Measurements from ENCODE around the gene SP140.
A peak's percentile ranks its signal among the peaks of the same experiment; 100 is the strongest.

The SP140 gene

DNA sequence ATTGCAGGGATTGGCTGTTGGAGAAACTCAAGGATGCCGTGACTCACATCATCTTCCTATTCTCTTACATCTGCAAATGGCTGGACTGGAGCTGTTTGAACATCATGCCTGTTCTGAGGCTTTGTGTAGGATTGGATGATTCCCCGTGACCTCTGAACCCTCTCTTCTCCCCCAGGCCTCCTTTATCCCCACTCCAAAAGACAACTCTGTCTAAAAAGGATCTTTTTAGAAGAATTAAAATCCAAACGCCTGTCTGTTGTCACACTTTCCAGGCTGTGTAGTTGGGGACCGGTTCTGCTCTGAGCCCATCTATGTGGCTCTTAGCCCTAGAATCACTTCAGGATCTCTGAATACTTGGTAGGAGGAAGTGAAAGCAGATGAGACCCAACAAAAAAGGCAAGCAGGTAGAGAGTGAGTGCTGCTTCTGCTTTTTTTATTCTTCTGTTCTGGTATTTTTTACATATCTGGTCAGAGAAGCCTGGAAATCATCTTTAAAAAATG lies 565 bp downstream of the SP140 start:
- Histone ChIP-seq H3K4me3 (ENCODE audit: low read length) (no peak overlapping the region), H3K36me3 (ENCODE audit: control insufficient read depth, insufficient read depth, low read length) (no peaks in the 10 kb centered on the region), H3K9me3 (ENCODE audit: control insufficient read depth, insufficient read depth, low read length) (no peaks in the 10 kb centered on the region), H3K4me1 (ENCODE audit: control insufficient read depth, insufficient read depth, low read length) (no peaks in the 10 kb centered on the region), H3K27ac (ENCODE audit: low read length) (no peak overlapping the region), H3K27me3 (ENCODE audit: control insufficient read depth, insufficient read depth, low read length) (no peaks in the 10 kb centered on the region)
- no CpG with 5 or more reads among the region's 4 CpGs for WGBS (ENCODE audit: insufficient coverage, insufficient read length)
- no peak for DNase-seq (ENCODE audit: low read depth, low spot score)

DNA sequence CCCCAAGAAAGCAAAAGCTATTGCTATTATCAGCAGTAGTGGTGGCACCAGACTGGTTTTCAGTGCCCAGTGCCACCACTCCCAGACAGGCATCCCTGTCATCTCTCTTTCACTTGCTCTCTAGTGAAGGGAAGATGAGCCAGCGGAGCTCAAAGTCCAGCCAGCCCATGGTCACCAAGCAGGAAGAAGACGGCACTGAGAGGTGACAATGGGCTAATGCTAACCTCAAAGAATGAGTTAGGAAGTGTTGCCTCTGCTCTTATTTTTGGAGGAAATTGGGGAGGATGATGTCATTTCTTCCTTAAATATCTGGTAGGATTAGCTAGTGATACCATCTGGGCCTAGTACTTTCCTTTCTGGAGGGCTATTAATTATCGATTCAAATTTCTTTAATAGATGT lies 1.7 kb downstream of the SP140 start:
- Histone ChIP-seq H3K27me3 (ENCODE audit: control insufficient read depth, insufficient read depth, low read length) (no peaks in the 10 kb centered on the region), H3K27ac (ENCODE audit: low read length) (no peak overlapping the region), H3K36me3 (ENCODE audit: control insufficient read depth, insufficient read depth, low read length) (no peaks in the 10 kb centered on the region), H3K4me1 (ENCODE audit: control insufficient read depth, insufficient read depth, low read length) (no peaks in the 10 kb centered on the region), H3K4me3 (ENCODE audit: low read length) (no peak overlapping the region), H3K9me3 (ENCODE audit: control insufficient read depth, insufficient read depth, low read length) (no peaks in the 10 kb centered on the region)
- no peak for DNase-seq (ENCODE audit: low read depth, low spot score)
- WGBS (ENCODE audit: insufficient coverage, insufficient read length) = no CpG with 5 or more reads among the region's 3 CpGs

DNA sequence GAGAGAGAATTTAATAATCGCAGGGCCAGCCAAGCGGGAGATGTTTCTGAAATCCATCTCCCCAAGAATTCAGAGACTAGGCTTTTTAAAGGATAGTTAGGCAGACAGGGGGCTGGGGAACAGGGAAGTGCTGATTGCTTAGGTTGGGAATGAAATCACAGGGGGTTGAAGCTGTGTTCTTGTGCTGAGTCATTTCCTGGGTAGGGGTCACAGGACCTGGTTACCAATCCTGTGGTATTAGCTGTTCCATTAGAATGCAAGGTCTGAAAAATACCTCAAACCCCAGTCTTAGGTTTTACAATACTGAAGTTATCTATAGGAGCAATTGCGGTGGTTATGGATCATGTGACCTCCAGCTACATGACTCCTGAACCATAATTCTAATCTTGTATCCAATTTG lies 4.6 kb downstream of the SP140 start:
- WGBS (ENCODE audit: insufficient coverage, insufficient read length) = no CpG with 5 or more reads among the region's 3 CpGs
- no peaks in the 10 kb centered on the region for H3K4me1 ChIP-seq (ENCODE audit: control insufficient read depth, insufficient read depth, low read length)
- H3K27me3 ChIP-seq (ENCODE audit: control insufficient read depth, insufficient read depth, low read length) = no peaks in the 10 kb centered on the region
- peak; percentile 33 for DNase-seq (ENCODE audit: low read depth, low spot score)
- H3K36me3 ChIP-seq (ENCODE audit: control insufficient read depth, insufficient read depth, low read length) = no peaks in the 10 kb centered on the region
- H3K9me3 ChIP-seq (ENCODE audit: control insufficient read depth, insufficient read depth, low read length) = no peaks in the 10 kb centered on the region
- H3K27ac ChIP-seq (ENCODE audit: low read length) = no peak overlapping the region
- no peak overlapping the region for H3K4me3 ChIP-seq (ENCODE audit: low read length)

DNA sequence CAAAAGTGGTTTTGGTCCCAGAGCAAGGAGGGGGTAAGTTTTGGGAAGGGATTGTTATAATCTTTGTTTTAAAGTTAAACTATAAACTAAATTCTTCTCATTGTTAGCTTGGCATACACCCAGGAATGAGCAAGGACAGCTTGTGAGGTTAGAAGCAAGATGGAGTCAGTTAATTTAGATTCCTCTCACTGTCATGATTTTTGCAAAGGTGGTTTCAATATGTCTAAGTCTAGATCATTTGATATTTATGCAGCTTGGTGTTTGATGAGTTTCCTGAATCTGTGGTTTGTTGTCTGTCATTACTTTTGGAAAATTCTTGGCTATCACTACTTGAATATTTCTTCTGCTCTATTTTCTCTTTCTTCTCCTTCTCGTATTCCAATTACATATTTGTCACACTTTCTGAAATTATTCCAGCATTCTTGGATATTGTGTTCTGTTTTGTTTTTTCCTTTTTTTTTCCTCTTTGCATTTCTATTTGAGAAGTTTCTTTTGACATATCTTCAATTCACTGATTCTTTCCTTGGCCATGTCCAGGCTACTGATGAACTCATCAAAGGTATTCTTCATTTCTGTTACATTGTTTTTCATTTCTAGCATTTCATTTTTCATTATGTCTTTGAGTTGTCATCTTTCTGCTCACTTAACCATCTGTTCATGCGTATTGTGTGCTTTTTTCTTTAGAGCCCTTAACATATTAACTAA lies 5.1 kb downstream of the SP140 start:
- Histone ChIP-seq H3K4me3 (ENCODE audit: low read length) (no peak overlapping the region), H3K9me3 (ENCODE audit: control insufficient read depth, insufficient read depth, low read length) (no peaks in the 10 kb centered on the region), H3K27me3 (ENCODE audit: control insufficient read depth, insufficient read depth, low read length) (no peaks in the 10 kb centered on the region), H3K36me3 (ENCODE audit: control insufficient read depth, insufficient read depth, low read length) (no peaks in the 10 kb centered on the region), H3K27ac (ENCODE audit: low read length) (no peak overlapping the region), H3K4me1 (ENCODE audit: control insufficient read depth, insufficient read depth, low read length) (no peaks in the 10 kb centered on the region)
- DNase-seq (ENCODE audit: low read depth, low spot score) = no peak
- WGBS (ENCODE audit: insufficient coverage, insufficient read length) = no CpG with 5 or more reads among the region's 2 CpGs

DNA sequence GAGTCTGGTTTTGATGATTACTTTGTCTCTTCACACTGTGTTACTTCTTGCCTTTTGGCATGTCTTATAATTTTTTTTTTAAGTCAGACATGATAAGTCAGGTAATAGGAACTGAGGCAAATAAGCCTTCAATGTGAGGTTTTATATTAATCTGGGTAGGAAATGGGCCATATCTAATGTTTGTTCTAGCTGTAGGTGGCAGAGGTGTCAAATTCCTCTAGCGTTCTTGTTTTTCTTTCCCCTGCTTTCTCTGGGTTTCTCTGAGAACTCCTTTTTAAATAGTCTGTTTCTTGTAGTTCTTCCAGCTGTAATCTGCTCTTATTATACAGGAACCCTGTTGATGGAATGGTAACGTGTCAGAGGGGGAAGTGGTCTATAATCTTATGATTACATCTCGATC lies 5.7 kb downstream of the SP140 start:
- WGBS (ENCODE audit: insufficient coverage, insufficient read length) = no CpG with 5 or more reads among the region's 3 CpGs
- Histone ChIP-seq H3K36me3 (ENCODE audit: control insufficient read depth, insufficient read depth, low read length) (no peaks in the 10 kb centered on the region), H3K9me3 (ENCODE audit: control insufficient read depth, insufficient read depth, low read length) (no peaks in the 10 kb centered on the region), H3K4me1 (ENCODE audit: control insufficient read depth, insufficient read depth, low read length) (no peaks in the 10 kb centered on the region), H3K27ac (ENCODE audit: low read length) (no peak overlapping the region), H3K4me3 (ENCODE audit: low read length) (no peak overlapping the region), H3K27me3 (ENCODE audit: control insufficient read depth, insufficient read depth, low read length) (no peaks in the 10 kb centered on the region)
- no peak for DNase-seq (ENCODE audit: low read depth, low spot score)

DNA sequence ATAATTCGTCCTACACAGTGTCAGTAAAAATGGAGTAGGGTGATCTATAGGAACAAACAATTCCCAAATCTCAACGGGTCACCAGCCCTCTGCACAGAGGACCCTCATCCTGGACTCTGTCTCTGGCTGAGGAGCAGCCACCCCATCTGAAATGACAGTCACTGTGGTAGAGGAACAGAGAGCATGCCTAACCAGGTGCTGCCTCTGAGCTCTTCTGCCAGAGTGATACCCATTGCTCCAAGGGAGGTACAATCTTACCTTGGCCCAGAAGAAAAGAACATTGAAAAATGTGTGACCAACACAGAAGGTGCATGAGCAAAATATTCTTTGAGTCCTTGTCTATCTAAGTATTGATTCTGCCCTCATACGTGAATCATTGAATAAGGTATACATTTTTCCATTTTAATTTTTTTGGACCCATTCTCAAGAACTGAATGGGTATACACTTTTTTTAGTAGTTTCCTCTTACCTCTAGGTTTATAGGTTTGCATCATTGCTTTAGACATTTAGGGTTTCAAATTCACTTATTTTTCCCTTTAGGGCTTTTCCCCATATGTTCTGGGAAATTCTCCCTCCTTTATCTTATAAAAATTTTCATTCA lies 8.7 kb downstream of the SP140 start:
- Histone ChIP-seq H3K36me3 (ENCODE audit: control insufficient read depth, insufficient read depth, low read length) (no peaks in the 10 kb centered on the region), H3K4me3 (ENCODE audit: low read length) (no peak overlapping the region), H3K27me3 (ENCODE audit: control insufficient read depth, insufficient read depth, low read length) (no peaks in the 10 kb centered on the region), H3K27ac (ENCODE audit: low read length) (no peak overlapping the region), H3K9me3 (ENCODE audit: control insufficient read depth, insufficient read depth, low read length) (no peaks in the 10 kb centered on the region), H3K4me1 (ENCODE audit: control insufficient read depth, insufficient read depth, low read length) (no peaks in the 10 kb centered on the region)
- no peak for DNase-seq (ENCODE audit: low read depth, low spot score)
- WGBS (ENCODE audit: insufficient coverage, insufficient read length) = no CpG with 5 or more reads among the region's 3 CpGs

DNA sequence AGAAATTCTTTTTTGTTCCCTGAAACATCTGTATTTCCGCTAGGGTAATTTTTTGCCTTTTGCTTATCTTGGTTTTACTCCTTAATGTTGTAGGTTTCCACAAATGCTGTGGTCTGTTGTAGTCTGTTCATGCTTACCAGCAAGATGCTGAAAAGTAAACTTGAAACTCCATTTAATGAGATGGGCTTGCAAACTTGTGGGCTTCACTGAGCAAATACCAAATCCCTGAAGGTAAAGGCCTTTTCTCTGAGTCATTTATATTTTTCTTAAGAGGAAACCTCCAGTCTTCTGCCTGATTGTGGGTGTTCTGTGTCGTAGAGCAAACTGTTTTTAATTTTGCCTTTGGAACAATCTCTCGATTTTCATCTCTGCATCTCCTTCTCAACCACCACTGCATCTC lies 9.3 kb downstream of the SP140 start:
- no peak for DNase-seq (ENCODE audit: low read depth, low spot score)
- H3K9me3 ChIP-seq (ENCODE audit: control insufficient read depth, insufficient read depth, low read length) = no peaks in the 10 kb centered on the region
- H3K27ac ChIP-seq (ENCODE audit: low read length) = no peak overlapping the region
- H3K36me3 ChIP-seq (ENCODE audit: control insufficient read depth, insufficient read depth, low read length) = no peaks in the 10 kb centered on the region
- H3K4me3 ChIP-seq (ENCODE audit: low read length) = no peak overlapping the region
- WGBS (ENCODE audit: insufficient coverage, insufficient read length) = no CpG with 5 or more reads among the region's 3 CpGs
- H3K4me1 ChIP-seq (ENCODE audit: control insufficient read depth, insufficient read depth, low read length) = no peaks in the 10 kb centered on the region
- H3K27me3 ChIP-seq (ENCODE audit: control insufficient read depth, insufficient read depth, low read length) = no peaks in the 10 kb centered on the region

DNA sequence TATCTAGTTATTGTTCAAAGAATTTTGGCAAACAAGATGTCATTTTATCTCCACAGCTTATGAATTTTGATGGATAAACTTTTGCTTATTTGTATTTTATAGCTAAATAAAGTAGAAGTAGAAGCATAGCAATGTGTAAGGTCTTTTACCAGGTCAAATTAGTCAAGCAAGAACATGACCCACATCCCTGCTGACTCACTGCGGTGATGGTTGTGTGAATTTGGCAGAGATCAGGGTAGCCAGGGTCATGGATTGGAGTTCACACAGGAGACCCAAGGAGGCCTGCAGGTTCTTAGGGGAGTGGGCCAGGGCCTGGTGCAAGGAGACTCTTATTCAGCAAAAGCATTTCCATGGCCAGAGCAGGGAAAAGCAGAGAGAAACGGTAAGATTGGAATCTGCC lies 18.7 kb downstream of the SP140 start:
- Histone ChIP-seq H3K4me1 (ENCODE audit: control insufficient read depth, insufficient read depth, low read length) (no peaks in the 10 kb centered on the region), H3K4me3 (ENCODE audit: low read length) (no peak overlapping the region), H3K36me3 (ENCODE audit: control insufficient read depth, insufficient read depth, low read length) (no peaks in the 10 kb centered on the region), H3K9me3 (ENCODE audit: control insufficient read depth, insufficient read depth, low read length) (no peaks in the 10 kb centered on the region), H3K27me3 (ENCODE audit: control insufficient read depth, insufficient read depth, low read length) (no peaks in the 10 kb centered on the region), H3K27ac (ENCODE audit: low read length) (no peak overlapping the region)
- DNase-seq (ENCODE audit: low read depth, low spot score) = no peak
- no CpG with 5 or more reads among the region's 2 CpGs for WGBS (ENCODE audit: insufficient coverage, insufficient read length)

DNA sequence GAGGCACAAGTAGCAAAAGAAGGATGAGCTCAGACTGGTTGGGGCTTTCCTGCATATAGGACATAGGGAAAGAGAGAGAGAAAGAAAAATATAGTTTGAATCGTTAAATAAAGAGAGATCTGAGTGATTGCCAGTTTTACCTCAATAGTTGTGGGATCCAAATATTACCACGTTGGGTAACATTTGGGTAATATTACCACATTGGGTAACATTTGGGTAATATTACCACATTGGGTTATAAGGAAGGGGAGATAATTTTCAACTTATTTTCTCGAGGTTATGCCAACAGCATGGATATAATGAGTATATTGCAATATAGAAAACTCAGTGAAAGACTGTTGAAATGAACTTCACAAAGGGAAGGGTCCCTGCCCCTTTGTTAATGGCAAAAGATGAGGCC lies 20.7 kb downstream of the SP140 start:
- no CpG with 5 or more reads among the region's 3 CpGs for WGBS (ENCODE audit: insufficient coverage, insufficient read length)
- H3K27me3 ChIP-seq (ENCODE audit: control insufficient read depth, insufficient read depth, low read length) = no peaks in the 10 kb centered on the region
- no peak for DNase-seq (ENCODE audit: low read depth, low spot score)

DNA sequence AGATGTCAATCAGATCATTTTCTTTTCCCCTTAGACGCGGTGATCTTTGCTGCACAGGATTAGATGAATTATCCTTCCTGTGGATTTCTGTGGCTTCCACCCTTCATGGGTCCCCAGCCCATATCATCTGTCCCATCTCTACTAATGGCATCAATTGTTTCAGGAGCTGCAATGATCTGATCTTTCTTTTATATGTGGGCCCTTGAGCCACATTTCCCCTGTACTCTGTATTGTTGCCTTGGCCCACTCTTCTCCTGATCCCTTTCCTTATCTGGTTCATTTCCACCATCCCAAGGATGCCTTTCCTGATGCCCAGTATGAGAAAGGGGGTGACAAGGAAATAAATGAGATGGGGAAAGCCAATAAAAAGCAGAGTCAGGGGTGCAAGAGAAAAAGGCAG lies 24.7 kb downstream of the SP140 start:
- H3K27me3 ChIP-seq (ENCODE audit: control insufficient read depth, insufficient read depth, low read length) = no peaks in the 10 kb centered on the region
- no peak overlapping the region for H3K27ac ChIP-seq (ENCODE audit: low read length)
- no peaks in the 10 kb centered on the region; the same call in 1 of the 2 replicates for H3K4me1 ChIP-seq (ENCODE audit: control insufficient read depth, insufficient read depth, low read length)
- H3K4me3 ChIP-seq (ENCODE audit: low read length) = no peak overlapping the region
- no peak for DNase-seq (ENCODE audit: low read depth, low spot score)
- H3K36me3 ChIP-seq (ENCODE audit: control insufficient read depth, insufficient read depth, low read length) = no peaks in the 10 kb centered on the region
- WGBS (ENCODE audit: insufficient coverage, insufficient read length) = no CpG with 5 or more reads among the region's 2 CpGs
- H3K9me3 ChIP-seq (ENCODE audit: control insufficient read depth, insufficient read depth, low read length) = no peaks in the 10 kb centered on the region

More for the DNA sequence above, 20.7 kb downstream of the SP140 start:
- no peak overlapping the region for H3K4me3 ChIP-seq (ENCODE audit: low read length)
- no peak overlapping the region for H3K27ac ChIP-seq (ENCODE audit: low read length)
- no peaks in the 10 kb centered on the region for H3K9me3 ChIP-seq (ENCODE audit: control insufficient read depth, insufficient read depth, low read length)
- no peaks in the 10 kb centered on the region for H3K4me1 ChIP-seq (ENCODE audit: control insufficient read depth, insufficient read depth, low read length)
- no peaks in the 10 kb centered on the region for H3K36me3 ChIP-seq (ENCODE audit: control insufficient read depth, insufficient read depth, low read length)
